ENCODE measurements around the gene GRK7.

- TF ChIP-seq CTCF (IDR thresholded peaks at IDR 0.05; ENCODE audit: low read length) = no peak
- no peak for TF ChIP-seq EZH2 (IDR thresholded peaks at IDR 0.05; ENCODE audit: borderline replicate concordance, low read length)
These were observed 41.1 kb upstream of the GRK7 start for GRCh38 chr3:141722081-141722480.

Measured in OCI-LY1 (cell line).